ENCODE measurements around the gene SSU72. TPM values are rescaled to one million over a fixed set of nuclear protein-coding genes. Genes with fewer than 3 reads are reported as not detected.

Gene SSU72
- total RNA-seq, 4 donors from 2014 or later, result 95.7 to 130 (median 107) TPM

DNA sequence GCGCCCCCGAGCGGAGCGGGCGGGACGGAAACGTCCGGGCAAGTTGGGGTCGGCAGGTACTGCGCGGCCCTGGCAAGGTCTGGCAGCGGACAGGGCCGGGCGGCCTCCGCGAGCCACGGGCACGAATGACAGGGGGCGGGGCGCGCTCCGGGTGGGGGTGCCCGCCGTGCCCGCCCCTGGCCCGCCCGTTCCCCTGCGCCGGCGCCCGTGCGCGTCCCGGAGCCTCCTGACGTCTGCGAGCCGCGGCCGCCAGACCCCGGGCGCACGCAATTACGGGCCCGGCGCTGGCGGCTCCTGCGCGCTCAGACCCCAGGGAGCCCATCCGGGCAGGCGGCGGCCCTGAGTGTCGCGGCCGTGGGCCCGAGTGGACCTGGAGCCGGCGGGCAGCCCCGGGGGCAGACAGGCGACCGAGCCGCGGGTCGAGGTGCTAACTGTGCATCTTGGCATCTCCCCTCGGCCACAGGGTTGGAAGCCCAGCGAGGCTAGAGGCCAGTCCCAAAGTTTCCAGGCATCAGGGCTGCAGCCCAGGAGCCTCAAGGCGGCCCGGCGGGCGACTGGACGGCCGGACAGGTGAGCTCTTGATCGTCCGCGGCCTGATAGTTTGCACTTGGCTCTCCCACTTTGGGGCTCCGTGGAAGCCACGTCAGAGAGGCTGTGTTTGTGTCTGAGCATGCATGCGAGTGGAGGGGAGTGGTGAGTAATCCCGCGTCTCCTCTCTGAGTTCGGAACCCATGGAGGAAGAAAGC, 41.6 kb upstream of the SSU72 start:
- DNase-seq (ENCODE audit: low spot score), result no peak
- TF ChIP-seq, protein P1, sequence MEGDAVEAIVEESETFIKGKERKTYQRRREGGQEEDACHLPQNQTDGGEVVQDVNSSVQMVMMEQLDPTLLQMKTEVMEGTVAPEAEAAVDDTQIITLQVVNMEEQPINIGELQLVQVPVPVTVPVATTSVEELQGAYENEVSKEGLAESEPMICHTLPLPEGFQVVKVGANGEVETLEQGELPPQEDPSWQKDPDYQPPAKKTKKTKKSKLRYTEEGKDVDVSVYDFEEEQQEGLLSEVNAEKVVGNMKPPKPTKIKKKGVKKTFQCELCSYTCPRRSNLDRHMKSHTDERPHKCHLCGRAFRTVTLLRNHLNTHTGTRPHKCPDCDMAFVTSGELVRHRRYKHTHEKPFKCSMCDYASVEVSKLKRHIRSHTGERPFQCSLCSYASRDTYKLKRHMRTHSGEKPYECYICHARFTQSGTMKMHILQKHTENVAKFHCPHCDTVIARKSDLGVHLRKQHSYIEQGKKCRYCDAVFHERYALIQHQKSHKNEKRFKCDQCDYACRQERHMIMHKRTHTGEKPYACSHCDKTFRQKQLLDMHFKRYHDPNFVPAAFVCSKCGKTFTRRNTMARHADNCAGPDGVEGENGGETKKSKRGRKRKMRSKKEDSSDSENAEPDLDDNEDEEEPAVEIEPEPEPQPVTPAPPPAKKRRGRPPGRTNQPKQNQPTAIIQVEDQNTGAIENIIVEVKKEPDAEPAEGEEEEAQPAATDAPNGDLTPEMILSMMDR (IDR thresholded peaks at IDR 0.05), result no peak
- ATAC-seq (ENCODE audit: low FRiP score), result peak; percentile 50

DNA sequence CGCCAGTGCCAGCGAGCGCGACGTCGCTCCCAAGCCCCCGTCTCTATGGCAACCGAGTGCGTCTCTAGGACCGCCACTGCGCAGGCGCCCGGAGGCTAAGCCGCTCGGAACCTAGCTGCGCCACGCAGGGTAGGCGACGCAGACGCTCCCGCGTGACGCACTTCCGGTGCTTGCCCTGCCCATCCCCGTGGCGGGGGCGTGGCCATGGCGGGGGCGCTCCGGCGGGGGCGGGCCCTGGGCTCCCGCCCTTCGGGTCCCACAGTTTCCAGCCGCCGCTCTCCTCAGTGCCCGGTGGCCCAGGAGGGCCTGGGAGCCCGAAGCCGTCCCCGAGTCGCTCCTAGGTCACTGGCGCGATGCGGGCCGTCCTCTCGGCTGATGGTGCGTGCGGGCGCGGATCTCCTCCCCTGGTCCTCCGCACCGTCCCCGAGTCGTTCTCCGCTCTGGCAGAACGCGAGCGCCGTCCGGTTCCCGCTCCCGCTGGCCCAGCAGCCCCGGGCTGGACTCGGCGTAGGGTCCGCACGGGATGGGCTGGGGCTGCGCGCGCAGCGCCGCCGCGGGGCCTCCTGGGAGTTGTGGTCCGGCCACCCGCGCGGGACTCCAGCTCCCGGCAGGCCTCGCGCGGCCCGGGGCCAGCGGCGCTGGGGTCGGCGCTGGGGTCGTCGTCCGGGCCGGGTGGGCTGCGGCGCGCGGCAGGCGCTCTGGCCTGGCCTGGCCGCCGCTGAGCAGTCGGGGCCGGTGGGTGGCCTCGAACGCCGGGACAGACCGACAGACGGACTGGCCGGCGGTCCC, 40.8 kb upstream of the SSU72 start, which contains the start of gene MIB2:
Gene MIB2 (plus strand): TSS at position 245 of the 789 bp plus-strand sequence. CDS start 7,953 bp downstream, outside the sequence.
- DNase-seq (ENCODE audit: low spot score), result peak; percentile 81
- TF ChIP-seq, protein P1 (IDR thresholded peaks at IDR 0.05), result no peak
- peak; percentile 91 for ATAC-seq (ENCODE audit: low FRiP score)

DNA sequence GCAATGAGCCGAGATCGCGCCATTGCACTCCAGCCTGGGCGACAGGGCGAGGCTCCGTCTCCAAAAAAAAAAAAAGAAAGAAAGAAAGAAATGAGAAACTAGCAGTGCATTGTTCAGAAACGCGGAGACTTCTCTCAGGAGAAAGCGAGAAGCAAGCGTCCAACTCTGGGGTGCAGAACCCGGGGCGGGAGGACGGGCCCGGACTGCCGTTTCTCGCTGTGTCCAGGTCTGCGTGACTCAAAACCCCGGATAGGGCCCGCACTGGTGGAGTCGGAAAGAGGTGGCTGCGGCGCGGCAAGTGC, 40.2 kb upstream of the SSU72 start:
- no peak for ATAC-seq (ENCODE audit: low FRiP score)
- TF ChIP-seq, protein P1 (IDR thresholded peaks at IDR 0.05), result no peak
- DNase-seq (ENCODE audit: low spot score), result no peak

GRCh38 chr1:1614204-1614953, 39.7 kb upstream of the SSU72 start:
- DNase-seq (ENCODE audit: low spot score) (no peak), ATAC-seq (ENCODE audit: low FRiP score) (peak; percentile 53)
- TF ChIP-seq, protein P1 (IDR thresholded peaks at IDR 0.05), result no peak

DNA sequence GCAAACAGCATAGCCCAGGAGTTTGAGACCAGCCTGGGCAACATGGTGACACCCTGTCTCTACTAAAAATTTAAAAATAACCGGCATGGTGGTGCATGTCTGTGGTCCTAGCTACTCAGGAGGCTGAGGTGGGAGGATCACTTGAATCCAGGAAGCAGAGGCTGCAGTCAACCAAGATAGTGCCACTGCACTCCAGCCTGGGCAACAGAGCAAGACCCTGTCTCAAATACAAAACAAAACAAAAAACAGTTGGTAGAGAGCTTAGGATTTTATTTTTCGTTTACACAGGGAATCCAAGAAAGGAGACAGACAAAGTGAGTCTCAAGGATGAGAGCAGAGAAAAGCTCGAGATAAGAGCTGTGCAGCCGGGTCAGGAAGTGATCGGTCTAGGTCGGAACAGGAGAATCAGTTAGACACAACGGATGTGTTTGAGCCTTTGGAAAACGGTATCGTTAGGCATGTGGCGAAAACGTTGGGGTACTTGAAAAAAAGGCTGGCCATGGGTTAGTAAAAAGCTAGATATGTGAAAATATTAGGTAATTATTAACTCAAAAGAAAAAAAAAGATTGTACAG, 38.9 kb upstream of the SSU72 start:
- DNase-seq (ENCODE audit: low spot score) (no peak), ATAC-seq (ENCODE audit: low FRiP score) (no peak)
- TF ChIP-seq, protein P1 (IDR thresholded peaks at IDR 0.05), result no peak

DNA sequence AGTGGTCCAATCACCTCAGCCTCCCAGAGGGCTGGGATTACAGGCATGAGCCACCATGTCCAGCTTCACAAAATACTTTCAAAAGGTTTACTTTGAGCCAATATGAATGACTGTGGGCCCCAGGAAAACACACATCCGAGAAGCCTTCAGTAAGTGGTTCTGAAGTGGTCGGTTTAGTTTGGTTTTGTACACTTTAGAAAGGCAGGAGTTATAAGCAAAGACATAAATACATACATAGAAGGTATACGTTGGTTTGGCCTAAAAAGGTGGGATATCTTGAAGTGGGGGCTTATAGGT, 37.4 kb upstream of the SSU72 start:
- TF ChIP-seq, protein P1 (IDR thresholded peaks at IDR 0.05), result no peak
- no peak for DNase-seq (ENCODE audit: low spot score)
- ATAC-seq (ENCODE audit: low FRiP score), result no peak

All from omental fat pad (tissue), 4 donors.